HepG2 (cell line): ENCODE data around the gene DDX60. TPM values are rescaled to one million over a fixed set of nuclear protein-coding genes. Genes with fewer than 3 reads are reported as not detected.
"Not testable (repeated sequence)": the region's sequence is repeated elsewhere in the genome, so short reads cannot be mapped to it uniquely, and the experiment has no call there.

Source experiments
- ATAC-seq: fragments of 200-7000 bp; cut with Tn5 transposase; 3 replicates; pipeline ENCODE4 v1.9.1; 2020; ENCODE audit warnings: mild to moderate bottlenecking, moderate library complexity
- BruUV-seq: library from RNA; stranded (reverse); fragments of 400-500 nt; replicated peaks from 2 replicates; lab custom pipeline; 2021; lab: Mats Ljungman, UMichigan
- CTCF ChIA-PET: fragments of 300-600 bp; formaldehyde crosslinking; extraction: SDS; loops from one replicate; lab custom pipeline; 2021; ENCODE audit warnings: low total read pairs, inconsistent platforms, low intra/inter-chr PET ratio; lab: Yijun Ruan, JAX
- POLR2A ChIA-PET: fragments of 350-600 bp; sonication (Branson Sonifier 250); formaldehyde crosslinking; loops from one replicate; lab custom pipeline; 2020; ENCODE audit warnings: antibody characterized with exemption, inconsistent platforms; lab: Yijun Ruan, JAX
- DNase-seq: peaks from one replicate; pipeline ENCODE4 v3.0.0-alpha.2; 2015; ENCODE audit warnings: low spot score
- FAIRE-seq: peaks from 3 replicates; lab custom pipeline; 2011; peaks lifted over from hg19 to GRCh38; lab: Jason Lieb, UNC
- H2AFZ ChIP-seq: one replicate; pipeline ENCODE4 v1.6.1; 2011; ENCODE audit warnings: low read length, inconsistent platforms
- H3K27ac ChIP-seq: fragments of 300-600 bp; 3 replicates; pipeline ENCODE4 v1.8.0; 2011; ENCODE audit warnings: mixed run types, mild to moderate bottlenecking, mixed read lengths, low read length, inconsistent platforms; ENCODE audit not compliant: insufficient read depth; ENCODE audit errors: extremely low read length
- H3K27me3 ChIP-seq, 2 experiments: fragments of 200-600 bp in 1 of 2; 2 replicates in 1 of 2; 3 replicates in 1 of 2; pipeline versions ENCODE4 v1.6.0 to v1.8.0; 2011; ENCODE audit warnings: low read length in 2 of 2, mild to moderate bottlenecking in 2 of 2, moderate library complexity in 2 of 2, inconsistent platforms in 1 of 2; ENCODE audit not compliant: insufficient read depth in 2 of 2, control insufficient read depth in 1 of 2
- H3K36me3 ChIP-seq, 2 experiments: fragments of 200-600 bp in 1 of 2; replicated peaks in 1 of 2; 2 replicates in 1 of 2; 3 replicates in 1 of 2; pipeline versions ENCODE4 v1.5.1 to v1.8.0; 2011; ENCODE audit warnings: low read length in 2 of 2, inconsistent platforms in 1 of 2; ENCODE audit not compliant: insufficient read depth in 2 of 2, control insufficient read depth in 1 of 2
- H3K4me1 ChIP-seq: 2 replicates; pipeline ENCODE4 v1.5.1; 2012; ENCODE audit warnings: low read length, inconsistent platforms; ENCODE audit not compliant: insufficient read depth
- H3K4me2 ChIP-seq: 2 replicates; pipeline ENCODE4 v1.6.0; 2011; ENCODE audit warnings: low read depth, low read length, inconsistent platforms
- H3K4me3 ChIP-seq, 3 experiments: fragments of 200-600 bp in 1 of 3; sonication (generic), shearing (Covaris generic) in 1 of 3; replicated peaks in 1 of 3; 2 replicates each; pipeline ENCODE4 v1.5.1; 2011 to 2016; ENCODE audit warnings: low read length in 3 of 3, inconsistent platforms in 2 of 3, low read depth in 2 of 3, mild to moderate bottlenecking in 2 of 3, control low read depth in 1 of 3, mixed read lengths in 1 of 3; ENCODE audit not compliant: insufficient read depth in 1 of 3
- H3K79me2 ChIP-seq: one replicate; pipeline ENCODE4 v1.6.1; 2011; ENCODE audit warnings: low read length, inconsistent platforms; ENCODE audit not compliant: insufficient read depth
- H3K9ac ChIP-seq: 2 replicates; pipeline ENCODE4 v1.6.0; 2011; ENCODE audit warnings: mild to moderate bottlenecking, low read depth, low read length, inconsistent platforms; ENCODE audit not compliant: insufficient read depth
- H3K9me3 ChIP-seq: 2 replicates; pipeline ENCODE4 v1.5.1; 2012; ENCODE audit warnings: mild to moderate bottlenecking, low read length
- H4K20me1 ChIP-seq: 2 replicates; pipeline ENCODE4 v1.6.0; 2011; ENCODE audit warnings: inconsistent platforms, mild to moderate bottlenecking, low read length, moderate library complexity; ENCODE audit not compliant: insufficient read depth
- DMAP1 ChIP-seq: IDR thresholded peaks from 2 replicates; pipeline ENCODE4 v1.6.1; 2016
- ELF4 ChIP-seq: sonication (generic); formaldehyde crosslinking; IDR thresholded peaks from 2 replicates; pipeline ENCODE4 v1.5.0; 2020; ENCODE audit warnings: missing genetic modification reagents, mild to moderate bottlenecking, moderate library complexity, borderline replicate concordance
- KLF16 ChIP-seq, 2 experiments: sonication (generic) in 1 of 2; formaldehyde crosslinking in 1 of 2; IDR thresholded peaks; 2 replicates each; pipeline versions ENCODE4 v1.6.1 to v1.8.0; 2016 to 2023; ENCODE audit warnings: missing genetic modification reagents in 2 of 2, missing compliant biosample characterization in 1 of 2
- NONO ChIP-seq, 2 experiments: fragments of 450-650 bp in 1 of 2; sonication (generic) in 1 of 2; formaldehyde crosslinking in 1 of 2; IDR thresholded peaks in 1 of 2; conservative IDR thresholded peaks in 1 of 2; 2 replicates each; pipeline versions ENCODE4 v1.6.1 to v1.8.0; 2017 to 2022; ENCODE audit warnings: mild to moderate bottlenecking in 1 of 2, missing genetic modification reagents in 1 of 2, moderate library complexity in 1 of 2
- RCOR2 ChIP-seq: IDR thresholded peaks from 2 replicates; pipeline ENCODE4 v1.6.1; 2016; ENCODE audit warnings: missing biosample characterization, missing genetic modification reagents
- YEATS2 ChIP-seq: sonication (generic); formaldehyde crosslinking; IDR thresholded peaks from 2 replicates; pipeline ENCODE4 v1.4.0; 2020; ENCODE audit warnings: missing genetic modification reagents, borderline replicate concordance
- ZNF138 ChIP-seq: sonication (generic); formaldehyde crosslinking; IDR thresholded peaks from 2 replicates; pipeline ENCODE4 v1.5.0; 2020; ENCODE audit warnings: mild to moderate bottlenecking, low read depth, missing genetic modification reagents
- ZNF17 ChIP-seq: sonication (generic); formaldehyde crosslinking; IDR thresholded peaks from 2 replicates; pipeline ENCODE4 v1.5.0; 2020; ENCODE audit warnings: mild to moderate bottlenecking, missing genetic modification reagents
- ZNF34 ChIP-seq: sonication (generic); formaldehyde crosslinking; IDR thresholded peaks from 2 replicates; pipeline ENCODE4 v1.4.0; 2020; ENCODE audit warnings: mild to moderate bottlenecking, missing genetic modification reagents, borderline replicate concordance
- ZNF616 ChIP-seq: sonication (generic); formaldehyde crosslinking; IDR thresholded peaks from 2 replicates; pipeline ENCODE4 v1.5.0; 2020; ENCODE audit warnings: low read depth, mild to moderate bottlenecking, missing genetic modification reagents
- ZNF850 ChIP-seq: sonication (generic); formaldehyde crosslinking; conservative IDR thresholded peaks from 2 replicates; pipeline ENCODE4 v1.9.0; 2021; ENCODE audit warnings: mild to moderate bottlenecking, missing genetic modification reagents
- WGBS: methylation state at CpG from one replicate; pipeline ENCODE4 v1.1.6; 2017; ENCODE audit warnings: low lambda C conversion rate; 5-methylcytosine and 5-hydroxymethylcytosine counted together
- in situ Hi-C: cut with HindIII; loops from 2 replicates; pipeline ENCODE4 v1.10.0; 2017; ENCODE audit warnings: low pct_unique_long_range_greater_than_20kb; ENCODE audit not compliant: extremely low pct_ligation_motif_present
- intact Hi-C: fragments of 100-400 bp; cut with micrococcal nuclease; formaldehyde crosslinking; loops from one replicate; pipeline ENCODE4 v1.10.0; 2022; ENCODE audit not compliant: unreplicated experiment
- polyA plus RNA-seq, 8 experiments: library from polyadenylated mRNA; depleted of rRNA in 3 of 8; stranded (reverse) in 7 of 8; unstranded in 1 of 8; fragments of >200 nt; fragmentation: Illumina TruSeq in 4 of 8; extraction: Trizol in 4 of 8; gene quantifications; 2 replicates each; pipeline versions ENCODE4 v1.2.1 to v1.2.3, GENCODE V29; 2011 to 2016; ENCODE audit warnings: low read depth in 4 of 8, missing spikeins in 1 of 8, mixed read lengths in 1 of 8; ENCODE audit not compliant: insufficient read depth in 1 of 8
- total RNA-seq, 5 experiments: library from RNA; depleted of rRNA; stranded (reverse); fragments of >200 nt; fragmentation: Illumina TruSeq; extraction: Trizol; gene quantifications; 2 replicates each; pipeline ENCODE4 v1.2.3, GENCODE V29; 2016; ENCODE audit warnings: low read depth in 1 of 5
- TF ChIP-seq, protein P1 (sequence below): sonication (generic); formaldehyde crosslinking; IDR thresholded peaks from 2 replicates; pipeline ENCODE4 v1.9.0; 2021; ENCODE audit warnings: missing genetic modification reagents, mild to moderate bottlenecking, borderline replicate concordance
- TF ChIP-seq, protein P2 (sequence below): fragments of 450-650 bp; IDR thresholded peaks from 2 replicates; pipeline ENCODE4 v1.6.1; 2016

DDX60 gene
- total and polyA plus RNA-seq, 2 of the 13 experiments (the other 11 are each of a cell fraction or from before 2014, with no cell fraction given): 0.35 TPM; not detected in 1

DNA sequence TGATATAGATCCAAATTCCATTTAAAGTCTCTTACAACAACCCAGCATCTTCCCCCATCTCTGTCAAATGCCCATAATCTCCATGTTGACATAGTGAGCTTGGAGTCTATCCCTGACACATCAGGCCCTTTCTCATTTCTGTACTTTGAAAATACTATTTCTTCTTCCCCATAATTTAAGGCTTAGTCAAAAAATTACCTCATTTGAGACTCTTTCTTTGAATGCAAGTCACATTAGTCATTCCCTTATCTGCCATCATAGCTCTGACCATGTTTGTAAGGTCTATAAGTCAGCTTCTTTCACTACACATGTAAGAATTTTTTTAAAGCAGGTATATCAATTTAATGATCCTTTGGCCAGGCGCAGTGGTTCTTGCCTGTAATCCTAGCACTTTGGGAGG is 99.9 kb downstream of the DDX60 start:
- no peaks in the 10 kb centered on the region for H4K20me1 ChIP-seq
- H3K9ac ChIP-seq: no peak overlapping the region
- no peak overlapping the region for H3K4me3 ChIP-seq
- ChIA-PET POLR2A (no interaction called here), CTCF (no interaction called here)
- BruUV-seq: no TSS peak
- H3K27ac ChIP-seq: no peak overlapping the region
- in situ Hi-C loops: no loop called here
- DNase-seq (no peak), ATAC-seq (no peak), FAIRE-seq (no peak)
- H3K9me3 ChIP-seq: no peaks in the 10 kb centered on the region
- TF ChIP-seq DMAP1 (CRISPR knock-in tag) (no peak), ZNF616 (CRISPR knock-in tag) (no peak), ZNF850 (no peak), ZNF138 (no peak), YEATS2 (CRISPR knock-in tag) (no peak), ZNF17 (CRISPR knock-in tag) (no peak), ELF4 (CRISPR knock-in tag) (no peak), ZNF34 (CRISPR knock-in tag) (no peak), KLF16 (CRISPR knock-in tag; IDR thresholded peaks at IDR 0.05) (no peak), NONO (IDR thresholded peaks at IDR 0.05) (no peak), NONO (CRISPR knock-in tag; conservative IDR thresholded peaks at IDR 0.05) (no peak), RCOR2 (no peak)
- TF ChIP-seq, protein P1, sequence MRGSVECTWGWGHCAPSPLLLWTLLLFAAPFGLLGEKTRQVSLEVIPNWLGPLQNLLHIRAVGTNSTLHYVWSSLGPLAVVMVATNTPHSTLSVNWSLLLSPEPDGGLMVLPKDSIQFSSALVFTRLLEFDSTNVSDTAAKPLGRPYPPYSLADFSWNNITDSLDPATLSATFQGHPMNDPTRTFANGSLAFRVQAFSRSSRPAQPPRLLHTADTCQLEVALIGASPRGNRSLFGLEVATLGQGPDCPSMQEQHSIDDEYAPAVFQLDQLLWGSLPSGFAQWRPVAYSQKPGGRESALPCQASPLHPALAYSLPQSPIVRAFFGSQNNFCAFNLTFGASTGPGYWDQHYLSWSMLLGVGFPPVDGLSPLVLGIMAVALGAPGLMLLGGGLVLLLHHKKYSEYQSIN (CRISPR knock-in tag): no peak
- TF ChIP-seq, protein P2, sequence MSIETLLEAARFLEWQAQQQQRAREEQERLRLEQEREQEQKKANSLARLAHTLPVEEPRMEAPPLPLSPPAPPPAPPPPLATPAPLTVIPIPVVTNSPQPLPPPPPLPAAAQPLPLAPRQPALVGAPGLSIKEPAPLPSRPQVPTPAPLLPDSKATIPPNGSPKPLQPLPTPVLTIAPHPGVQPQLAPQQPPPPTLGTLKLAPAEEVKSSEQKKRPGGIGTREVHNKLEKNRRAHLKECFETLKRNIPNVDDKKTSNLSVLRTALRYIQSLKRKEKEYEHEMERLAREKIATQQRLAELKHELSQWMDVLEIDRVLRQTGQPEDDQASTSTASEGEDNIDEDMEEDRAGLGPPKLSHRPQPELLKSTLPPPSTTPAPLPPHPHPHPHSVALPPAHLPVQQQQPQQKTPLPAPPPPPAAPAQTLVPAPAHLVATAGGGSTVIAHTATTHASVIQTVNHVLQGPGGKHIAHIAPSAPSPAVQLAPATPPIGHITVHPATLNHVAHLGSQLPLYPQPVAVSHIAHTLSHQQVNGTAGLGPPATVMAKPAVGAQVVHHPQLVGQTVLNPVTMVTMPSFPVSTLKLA: no peak
- 54% methylated on average over 1 of the region's 1 CpG for WGBS
- no peaks in the 10 kb centered on the region for H3K79me2 ChIP-seq
- no peaks in the 10 kb centered on the region; a peak in 1 of 5 replicates for H3K27me3 ChIP-seq
- no peaks in the 10 kb centered on the region for H3K36me3 ChIP-seq
- intact Hi-C loops: no loop called here
- H3K4me1 ChIP-seq: no peaks in the 10 kb centered on the region
- no peak overlapping the region for H2AFZ ChIP-seq
- no peak overlapping the region for H3K4me2 ChIP-seq

DNA sequence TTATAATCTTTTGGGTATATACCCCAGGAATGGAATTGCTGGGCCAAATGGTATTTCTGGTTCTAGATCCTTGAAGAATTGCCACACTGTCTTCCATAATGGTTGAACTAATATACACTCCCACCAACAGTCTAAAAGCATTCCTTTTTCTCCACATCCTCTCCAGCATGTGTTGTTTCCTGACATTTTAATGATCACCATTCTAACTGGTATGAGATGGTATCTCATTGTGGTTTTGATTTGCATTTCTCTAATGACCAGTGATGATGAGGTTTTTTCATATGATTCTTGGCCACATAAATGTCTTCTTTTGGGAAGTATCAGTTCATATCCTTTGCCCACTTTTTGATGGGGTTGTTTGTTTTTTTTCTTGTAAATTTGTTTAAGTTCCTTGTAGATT is 105.0 kb downstream of the DDX60 start:
- in situ Hi-C loops, H3K4me2 ChIP-seq, H4K20me1 ChIP-seq, H2AFZ ChIP-seq, H3K4me3 ChIP-seq, ATAC-seq, H3K27me3 ChIP-seq, POLR2A ChIA-PET, FAIRE-seq, BruUV-seq, H3K79me2 ChIP-seq, CTCF ChIA-PET, H3K9me3 ChIP-seq, H3K4me1 ChIP-seq, DNase-seq, H3K27ac ChIP-seq, H3K9ac ChIP-seq, intact Hi-C loops, H3K36me3 ChIP-seq: not testable (repeated sequence)
